Fibroblast of skin of left biceps (primary cell): ENCODE results near the gene CLSTN2.

Source experiments
- DNase-seq, 2 experiments: peaks; one replicate each; pipeline ENCODE4 v3.0.0-alpha.2; 2013; ENCODE audit warnings: low read depth in 2 of 2

The CLSTN2 gene

DNA sequence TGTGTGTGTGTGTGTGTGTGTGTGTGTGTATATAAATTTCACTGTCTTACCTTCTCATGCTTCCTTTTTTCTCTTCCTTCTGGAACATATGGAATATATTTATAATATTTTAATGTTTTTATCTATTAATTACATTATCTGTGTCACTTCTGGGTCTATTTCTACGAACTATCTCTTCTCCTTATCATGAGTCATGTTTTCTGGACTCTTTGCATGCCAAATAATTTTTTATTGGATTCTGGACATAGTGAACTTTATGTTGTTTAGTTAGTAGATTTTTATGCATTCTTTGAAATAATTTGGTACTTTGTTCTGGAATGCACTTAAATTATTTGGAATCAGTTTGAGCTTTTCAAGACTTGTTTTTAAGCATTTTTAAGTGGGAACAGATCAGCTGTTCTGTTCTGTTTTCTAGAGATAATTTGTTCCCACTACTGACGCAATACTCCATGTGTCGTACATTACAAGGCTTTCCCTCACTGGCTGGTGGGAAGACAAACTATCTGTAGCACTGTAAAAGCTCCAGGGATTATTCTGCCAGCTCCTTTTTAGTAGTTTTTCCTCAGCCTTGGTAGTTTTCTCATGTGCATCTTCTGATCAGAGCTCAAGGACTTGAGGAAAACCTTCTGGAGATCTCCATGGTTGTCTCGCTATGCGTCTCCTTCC is 302.0 kb downstream of the CLSTN2 start:
- DNase-seq, result no peak

DNA sequence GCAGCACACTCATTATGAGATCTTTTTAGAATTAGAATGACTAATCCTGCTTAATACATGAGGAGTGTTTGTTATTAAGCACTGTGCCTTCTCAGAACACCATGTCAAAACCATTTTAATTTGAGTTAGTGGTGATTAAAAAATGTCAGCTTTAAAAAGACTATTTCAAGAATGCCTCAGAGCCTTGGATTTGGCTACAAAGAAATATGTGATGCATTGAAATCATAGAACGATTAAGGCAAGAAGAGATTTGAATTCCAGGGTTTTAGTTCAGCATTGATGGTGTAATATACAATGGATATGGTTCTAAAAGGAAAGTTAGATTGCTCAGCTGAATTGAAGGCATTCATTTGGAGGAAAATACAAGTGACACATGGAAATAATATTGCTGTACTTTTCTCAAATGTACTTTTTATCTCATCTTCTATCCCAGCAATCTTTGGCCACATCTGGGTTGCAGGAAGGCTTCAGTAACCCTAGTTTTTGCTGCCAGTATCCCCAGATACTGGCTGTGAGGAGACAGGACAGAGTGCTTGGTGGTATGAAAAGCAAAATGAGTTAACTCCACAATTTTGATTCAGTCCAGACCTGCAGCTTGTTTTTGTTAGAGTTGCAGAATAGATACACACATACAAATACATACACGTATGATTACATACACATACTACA is 303.8 kb downstream of the CLSTN2 start:
- DNase-seq, result peak in 1 of 2 experiments; percentile 7

DNA sequence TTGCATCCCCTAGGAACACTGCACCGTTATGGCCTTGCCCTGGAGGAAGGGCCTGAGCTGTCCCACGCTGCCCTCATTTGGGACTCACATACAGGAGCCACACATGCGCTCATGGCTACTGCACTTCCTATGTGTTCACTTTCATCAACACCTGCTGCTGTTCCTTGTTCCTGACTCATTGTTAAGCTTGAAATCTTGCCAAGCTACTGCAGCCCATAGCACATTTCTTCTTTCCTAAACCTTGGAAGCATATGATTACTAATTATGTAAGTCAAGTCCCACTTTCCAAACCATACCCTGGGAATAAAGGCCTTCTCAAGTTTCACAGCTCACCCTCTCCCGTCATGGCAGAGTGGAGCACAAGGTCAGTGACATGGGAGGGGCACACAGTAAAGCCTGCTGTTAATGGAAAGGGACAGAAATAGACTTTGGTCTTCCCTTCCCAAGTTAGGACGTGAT is 307.9 kb downstream of the CLSTN2 start:
- no peak for DNase-seq

DNA sequence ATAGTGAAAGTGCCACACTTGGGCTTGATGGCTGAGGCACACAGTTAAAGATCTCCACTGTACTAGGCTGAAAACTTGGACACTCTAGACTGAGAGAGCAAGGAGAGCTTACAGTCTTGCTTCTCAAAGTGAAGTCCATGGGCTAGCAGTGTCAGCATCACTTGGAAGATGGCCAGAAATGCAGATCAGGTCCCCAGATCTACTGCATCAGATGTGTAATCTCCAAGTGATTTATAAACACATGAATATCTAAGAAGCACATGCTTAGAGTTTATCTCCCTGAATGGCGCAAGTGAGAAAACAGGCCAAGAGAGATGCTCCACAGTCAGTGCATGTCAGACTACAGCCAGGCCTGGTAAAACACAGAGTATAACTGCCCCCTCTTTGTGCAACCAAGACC is 308.6 kb downstream of the CLSTN2 start:
- no peak for DNase-seq

DNA sequence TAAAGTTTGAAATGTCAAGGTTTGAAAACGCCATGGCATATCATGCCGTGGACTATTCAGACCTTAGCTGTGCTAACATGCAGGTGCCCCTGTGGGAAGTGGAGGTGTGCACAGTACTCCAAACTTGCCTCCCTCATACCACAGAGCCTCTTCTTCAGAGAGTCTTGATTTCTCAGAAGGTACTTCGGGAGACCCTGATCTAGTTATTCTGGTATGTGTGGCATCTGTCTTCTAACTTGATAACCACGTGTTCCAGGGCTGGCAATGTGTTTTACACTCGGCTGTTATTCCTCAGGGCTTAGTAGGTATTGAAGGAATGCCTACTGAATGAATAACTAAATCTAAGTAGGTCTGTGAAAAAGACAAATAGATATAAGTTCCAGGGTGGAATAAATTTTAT is 309.9 kb downstream of the CLSTN2 start:
- DNase-seq, result no peak

DNA sequence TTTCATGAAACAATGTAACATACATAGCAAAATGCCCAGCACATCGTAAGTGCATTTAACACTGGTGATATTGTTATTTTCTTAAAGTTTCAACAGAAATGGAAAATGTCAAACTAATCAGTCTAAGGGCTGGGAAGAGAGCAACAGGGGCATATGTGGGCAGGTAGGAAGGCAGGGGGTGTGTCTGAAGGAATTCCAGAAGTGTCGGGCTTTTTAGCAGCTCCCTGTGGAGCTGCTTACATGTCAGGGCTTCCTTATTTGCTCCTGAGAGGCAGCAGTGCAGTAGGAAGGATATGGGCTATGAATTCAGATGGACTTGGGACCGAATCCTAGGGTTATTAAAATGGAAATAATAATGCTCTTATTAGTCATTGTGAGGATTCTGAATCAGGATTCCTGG is 311.6 kb downstream of the CLSTN2 start:
- no peak for DNase-seq

DNA sequence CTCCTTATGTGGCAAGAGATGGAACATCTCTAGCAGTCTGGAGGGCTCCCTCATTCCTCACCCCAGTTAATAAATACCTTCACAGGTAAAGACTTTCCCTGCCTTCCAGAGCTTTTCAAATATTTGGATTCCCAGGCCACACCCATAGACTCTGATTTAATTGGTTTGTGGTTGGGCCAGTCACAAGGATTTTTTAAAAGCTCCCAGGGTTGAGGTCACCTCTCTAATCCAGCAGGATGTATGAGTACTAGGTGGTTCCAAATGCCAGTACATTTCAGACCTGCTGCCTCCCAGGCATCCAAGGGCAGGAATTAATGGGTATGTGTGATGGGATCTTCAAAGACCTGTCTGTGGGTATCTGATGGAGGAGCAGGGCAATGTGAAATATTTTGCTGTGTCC is 312.8 kb downstream of the CLSTN2 start:
- no peak for DNase-seq

DNA sequence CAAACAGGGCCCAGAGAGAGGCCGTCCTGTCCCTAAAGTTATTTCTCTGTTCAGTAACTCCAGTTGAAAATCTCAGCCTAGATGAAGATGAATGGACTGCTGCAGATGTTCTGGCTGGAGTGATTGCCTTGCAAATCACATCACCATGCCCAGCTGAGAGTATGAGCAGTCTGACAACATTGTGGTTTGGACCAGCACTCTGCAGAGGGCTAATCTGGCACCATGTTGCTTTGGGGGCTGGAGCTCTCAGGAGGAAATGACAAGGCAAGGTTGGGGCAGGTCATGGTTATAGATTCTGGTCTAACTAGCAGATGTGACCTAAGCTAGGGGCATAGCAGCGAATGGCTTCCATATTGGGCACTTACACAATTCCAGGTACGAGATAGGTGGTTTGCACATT is 314.2 kb downstream of the CLSTN2 start:
- DNase-seq, result no peak

DNA sequence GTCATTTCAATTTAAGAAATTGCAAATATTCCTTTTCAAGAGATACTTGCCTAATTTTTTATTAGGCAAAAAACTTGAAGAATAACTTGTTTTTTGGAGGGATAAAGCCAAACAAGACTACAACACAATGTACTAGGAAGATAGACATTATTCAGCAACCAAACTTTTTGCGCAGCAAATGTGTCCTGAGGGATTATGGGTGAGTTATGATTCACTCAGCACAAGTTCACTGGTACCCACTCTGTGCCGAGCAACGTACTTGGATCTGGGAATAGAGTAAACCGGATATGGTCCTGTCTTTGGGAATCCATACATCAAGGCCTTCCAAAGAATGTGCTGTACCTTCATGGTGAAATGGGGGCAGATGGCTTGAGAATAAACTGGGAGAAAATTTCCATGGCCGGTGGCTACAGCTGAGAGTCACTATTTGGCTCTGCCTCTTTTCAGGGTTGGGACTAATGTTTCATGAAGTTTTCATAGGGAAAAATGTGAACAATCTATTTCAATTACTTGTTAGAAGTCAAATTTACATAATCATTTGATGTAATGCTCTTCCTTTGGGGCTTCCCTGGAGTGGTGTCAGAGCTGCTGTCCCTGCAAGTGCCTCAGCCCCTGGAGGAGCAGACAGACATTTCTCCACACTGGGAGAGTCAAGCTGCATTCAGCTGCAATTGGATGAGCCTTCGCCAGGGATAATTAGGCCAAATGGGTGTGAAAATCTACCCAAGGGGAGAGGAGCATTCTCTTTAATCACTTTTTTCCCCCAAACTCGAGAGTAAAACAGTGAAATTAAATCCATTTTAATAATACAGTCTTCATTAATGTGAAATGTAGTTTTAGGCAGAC is 315.2 kb downstream of the CLSTN2 start:
- no peak for DNase-seq

DNA sequence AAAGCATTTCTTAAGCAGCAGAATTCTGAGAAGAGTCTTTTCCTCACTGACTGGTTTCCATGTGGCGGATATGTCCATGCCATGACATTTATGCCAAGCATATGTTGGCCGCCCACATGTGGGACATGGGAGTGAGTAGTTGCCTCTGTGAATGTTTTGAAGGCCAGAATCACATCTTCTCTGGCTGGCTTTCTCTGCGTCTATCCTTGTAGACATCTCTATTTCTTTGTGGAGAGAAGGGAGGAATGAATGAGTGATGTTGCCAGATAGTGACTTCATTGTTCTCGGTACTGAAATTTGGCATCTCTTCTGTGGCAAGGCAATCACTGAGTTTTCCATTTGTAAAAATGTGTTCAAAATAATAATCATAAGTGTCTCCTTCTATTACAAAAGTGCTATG is 316.0 kb downstream of the CLSTN2 start:
- no peak for DNase-seq

DNA sequence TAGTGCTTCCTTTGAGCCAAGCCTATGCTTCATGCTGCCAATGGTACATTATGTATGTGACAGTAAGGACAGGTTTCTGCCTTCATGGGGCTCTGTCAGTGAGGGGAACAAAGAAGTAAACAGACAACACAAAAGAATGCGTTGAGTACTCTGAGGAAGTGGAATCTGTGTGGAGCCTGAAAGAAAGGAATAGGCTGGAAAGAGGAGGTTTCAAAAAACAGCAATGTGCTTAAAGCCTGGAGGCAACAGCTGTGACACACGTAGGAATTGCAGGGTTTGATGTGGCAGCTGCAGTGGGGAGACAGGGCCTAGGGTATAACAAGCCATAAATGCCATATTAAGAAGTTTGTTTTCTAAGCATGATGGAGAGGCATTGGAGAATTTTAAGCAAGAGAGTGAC is 316.7 kb downstream of the CLSTN2 start:
- DNase-seq, result no peak

DNA sequence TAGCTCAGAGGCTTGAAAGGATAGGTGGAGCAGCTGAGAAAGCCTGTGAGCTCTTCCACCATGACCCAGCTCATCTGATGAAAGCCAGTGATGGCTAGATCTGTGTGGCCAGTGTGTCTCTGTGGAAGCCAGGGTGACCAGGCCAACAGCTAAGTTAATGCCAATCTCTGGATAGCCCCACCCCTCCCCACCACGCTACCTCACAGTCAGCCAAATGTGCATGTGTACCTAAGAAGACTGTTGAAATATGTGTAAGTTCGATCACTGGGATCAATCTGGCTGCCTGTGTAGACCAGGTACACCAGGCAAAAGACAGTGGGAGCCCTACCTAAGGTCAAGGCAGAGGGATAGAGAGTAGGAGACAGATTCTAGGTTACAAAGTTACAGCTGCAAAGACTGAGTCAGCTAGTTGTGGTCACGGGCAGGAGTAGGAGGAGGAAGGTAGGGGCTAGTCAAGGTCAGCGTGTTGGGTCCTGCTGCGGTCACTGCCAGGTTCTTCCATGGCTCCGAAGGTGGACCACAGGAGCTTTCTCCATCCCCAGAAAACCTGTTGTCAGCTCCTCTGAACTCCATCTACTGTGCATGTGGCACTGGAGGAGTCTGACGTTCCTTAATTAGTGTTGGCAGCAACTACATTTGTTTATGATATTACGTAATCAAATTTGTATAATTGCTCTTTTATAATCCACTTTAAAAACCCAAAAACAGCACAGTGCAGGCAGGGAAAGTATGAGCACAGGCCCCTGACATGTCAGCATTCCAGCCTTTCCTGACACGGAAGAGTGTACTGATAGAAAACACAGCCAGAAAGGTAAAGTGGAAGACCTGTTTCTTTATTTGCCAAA is 318.0 kb downstream of the CLSTN2 start:
- no peak for DNase-seq

DNA sequence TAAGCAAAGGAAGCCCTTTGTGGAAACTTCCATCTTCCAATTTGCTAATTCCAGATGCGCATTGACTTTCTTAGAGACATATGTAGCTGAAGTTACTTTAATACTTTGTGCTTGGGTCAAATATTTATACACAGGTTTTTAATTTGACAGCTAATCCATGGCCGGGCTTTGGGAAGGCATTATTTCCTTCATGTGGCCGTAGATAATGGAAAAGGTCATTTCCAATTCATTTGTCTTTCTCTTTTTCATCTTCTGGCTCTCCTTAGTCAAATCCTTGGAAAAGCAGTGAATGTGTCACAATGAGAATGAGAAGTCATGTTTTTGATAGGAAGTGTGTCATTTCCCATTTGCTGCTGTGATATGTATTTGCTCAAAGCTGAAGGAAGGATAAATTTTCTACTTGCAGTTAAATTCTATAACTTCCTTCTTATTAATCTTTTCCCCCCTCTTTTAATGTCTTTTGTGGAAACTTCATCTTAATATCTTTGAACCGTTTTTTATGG is 323.3 kb downstream of the CLSTN2 start:
- no peak for DNase-seq

DNA sequence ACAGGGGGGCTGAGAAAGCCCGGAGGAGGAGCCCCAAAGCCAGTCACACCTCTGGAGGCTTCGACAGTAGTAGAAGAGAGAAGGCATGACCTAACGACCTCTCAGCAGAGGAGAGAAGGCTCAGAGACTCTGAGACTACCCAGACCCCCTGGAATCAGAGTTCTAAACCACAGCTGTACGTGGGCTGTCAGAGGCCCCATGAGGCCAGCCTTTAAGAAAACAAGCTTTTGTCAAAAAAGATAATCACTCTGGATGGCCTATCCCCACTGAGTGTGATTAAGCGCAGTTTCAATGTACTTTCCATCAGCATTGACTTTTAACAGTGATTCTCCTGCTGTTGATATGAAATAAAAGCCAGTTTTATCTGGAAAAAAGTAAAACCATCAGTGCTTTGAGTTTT is 330.3 kb downstream of the CLSTN2 start:
- no peak for DNase-seq

DNA sequence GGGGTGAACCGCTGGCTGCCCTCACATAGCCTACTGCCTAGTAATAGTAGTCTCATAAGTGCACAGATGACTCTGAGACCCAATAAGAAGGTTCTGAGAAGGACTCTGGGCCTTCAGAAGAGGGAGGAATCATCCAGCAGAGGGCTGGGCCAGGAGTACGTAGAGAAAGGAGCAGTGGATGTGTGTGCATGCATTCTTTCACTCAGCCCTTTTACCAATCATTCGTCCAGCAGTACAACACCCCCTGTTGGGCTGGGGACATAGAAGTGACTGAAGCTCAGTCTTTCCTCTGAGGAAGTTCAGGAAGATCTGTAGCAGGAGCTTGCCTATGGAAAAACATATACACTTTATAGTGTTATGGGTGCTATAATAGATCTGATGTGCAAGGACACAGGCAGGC is 333.1 kb downstream of the CLSTN2 start:
- DNase-seq, result no peak

DNA sequence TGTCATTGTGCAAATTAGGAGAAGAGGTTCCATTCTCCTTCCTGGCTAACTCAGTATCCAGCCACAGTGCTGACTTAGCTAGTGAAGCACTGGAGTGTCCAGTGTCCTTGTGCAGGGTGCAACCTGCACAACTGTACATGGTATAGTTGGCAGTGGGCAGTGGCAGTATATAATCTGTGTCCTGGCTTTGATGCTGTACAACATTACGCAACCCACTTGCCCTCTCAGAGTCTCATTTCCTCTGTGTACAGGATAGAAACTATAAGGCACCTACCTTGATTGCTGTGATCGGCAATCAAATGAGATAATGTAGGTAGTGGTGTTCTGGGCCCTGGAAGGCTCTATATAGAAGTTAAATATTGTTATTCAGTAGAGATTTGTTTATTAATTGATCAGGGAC is 333.6 kb downstream of the CLSTN2 start:
- no peak for DNase-seq

DNA sequence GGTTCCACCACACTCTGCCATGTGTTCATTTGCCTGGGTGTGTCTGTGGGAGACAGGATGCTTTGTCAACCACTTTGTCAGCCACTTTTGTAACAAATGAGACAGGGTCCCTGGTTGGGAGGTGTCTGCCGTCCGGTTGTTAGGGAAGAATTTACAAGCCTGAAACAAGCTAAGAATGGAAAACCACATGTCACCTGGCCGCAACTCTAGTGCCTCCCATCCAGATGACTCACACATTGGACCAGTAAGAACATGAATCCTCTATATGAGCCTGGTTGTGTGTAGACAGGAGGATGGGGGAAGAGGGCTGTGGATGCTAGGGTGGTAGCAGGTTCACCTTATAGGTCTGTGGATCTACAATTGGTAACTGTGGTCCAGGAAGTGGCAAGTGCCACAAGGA is 335.3 kb downstream of the CLSTN2 start:
- no peak for DNase-seq

DNA sequence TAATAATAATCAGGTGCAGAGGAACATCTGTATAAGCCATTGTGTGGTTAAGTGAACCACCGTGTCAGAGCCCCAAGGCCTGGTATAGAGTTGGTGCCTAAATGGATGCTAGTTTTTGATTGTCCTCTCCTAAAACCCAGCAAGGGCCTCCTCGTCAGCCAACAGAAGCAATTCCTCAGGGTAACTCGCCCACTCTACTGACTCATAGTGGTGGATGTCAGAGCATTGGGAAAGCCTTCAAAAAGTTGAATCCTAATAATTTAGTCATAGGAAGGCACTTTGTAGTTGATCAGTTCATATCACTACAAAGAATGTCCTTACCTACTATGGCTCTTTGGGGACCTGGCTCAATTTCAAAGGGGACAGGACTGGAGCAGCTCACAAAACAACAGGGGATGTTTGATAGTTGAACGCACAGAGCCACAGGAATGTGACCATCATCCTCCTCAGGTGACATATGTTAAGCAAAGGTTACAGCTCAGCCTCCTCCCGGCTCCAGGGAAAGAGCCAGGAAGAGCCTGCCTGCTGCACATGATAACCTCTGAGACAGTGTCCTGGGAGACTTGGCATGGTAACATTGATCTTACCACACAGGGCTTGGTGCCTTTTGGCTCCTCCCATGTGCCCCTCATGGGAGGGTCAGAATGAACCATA is 338.7 kb downstream of the CLSTN2 start:
- no peak for DNase-seq

DNA sequence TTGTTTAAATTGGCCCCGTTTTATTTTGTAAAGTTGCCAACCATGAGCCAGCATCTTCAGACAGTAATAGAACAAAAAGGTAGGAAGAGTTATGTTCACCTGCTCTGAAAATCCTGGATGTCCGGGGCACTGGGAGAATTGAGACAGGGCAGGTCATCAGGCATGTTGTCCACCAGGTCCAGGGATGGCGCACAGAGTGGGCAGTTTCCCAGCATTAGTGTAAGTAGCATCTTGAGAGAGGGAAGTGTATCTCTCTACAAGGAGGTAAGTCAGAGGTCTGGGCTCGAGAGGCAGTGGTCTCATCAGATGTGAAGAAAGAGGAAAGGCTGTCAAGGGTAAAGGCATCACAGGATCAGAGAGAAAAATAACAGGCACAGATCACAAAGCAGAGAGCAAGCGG is 339.4 kb downstream of the CLSTN2 start:
- DNase-seq, result no peak

DNA sequence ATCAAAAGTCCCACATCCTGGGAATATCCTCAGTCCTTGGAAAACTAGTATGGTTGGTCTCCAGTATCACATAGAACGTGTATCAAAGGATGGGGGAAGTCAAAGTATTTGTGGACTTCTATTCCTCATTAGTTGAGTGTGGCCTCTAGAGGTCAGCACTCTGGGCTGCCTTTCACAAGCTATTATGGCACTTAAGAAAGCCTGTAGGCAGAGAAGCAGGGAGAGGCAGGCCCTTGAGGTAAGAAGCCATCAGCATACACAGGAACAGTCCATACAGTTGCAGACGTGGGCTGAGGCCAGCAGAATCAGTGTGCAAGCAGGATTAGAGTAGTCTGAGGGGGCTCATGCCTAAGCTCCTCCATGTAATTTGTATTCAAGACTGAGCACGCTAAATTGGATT is 341.7 kb downstream of the CLSTN2 start:
- DNase-seq, result no peak

DNA sequence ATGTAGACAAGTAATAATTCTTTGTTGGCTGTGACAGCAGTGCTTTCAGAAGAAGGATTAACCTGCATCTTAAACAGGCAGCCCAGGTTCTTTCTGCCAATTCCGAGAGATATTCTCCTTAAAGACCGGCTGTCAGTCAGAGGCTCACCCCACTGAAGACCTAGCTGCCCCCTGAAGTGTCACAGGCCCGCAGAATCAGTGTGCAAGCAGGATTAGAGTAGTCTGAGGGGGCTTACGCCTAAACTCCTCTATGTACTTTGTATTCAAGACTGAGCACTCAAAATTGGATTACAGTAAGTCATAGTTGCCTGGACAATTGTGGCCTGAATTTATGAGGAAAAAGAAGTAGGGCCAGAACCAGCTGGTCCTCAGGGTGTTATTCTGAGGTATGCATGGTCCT is 342.9 kb downstream of the CLSTN2 start:
- no peak for DNase-seq
